Upper lobe of left lung (tissue), 6 donors: Measurements from ENCODE around the gene MPI. TPM values are rescaled to one million over a fixed set of nuclear protein-coding genes. Genes with fewer than 3 reads are reported as not detected.
A peak's percentile ranks its signal among the peaks of the same experiment; 100 is the strongest.

Experiments used
- ATAC-seq, 2 donors: fragments of 200-7000 bp; cut with Tn5 transposase; one replicate each; pipeline ENCODE4 v1.9.1; 2022; ENCODE audit warnings: mild to moderate bottlenecking in 2 of 2, moderate library complexity in 2 of 2; ENCODE audit not compliant: low FRiP score in 2 of 2
- DNase-seq, 2 donors: peaks; one replicate each; pipeline ENCODE4 v3.0.0-alpha.2; 2019 to 2020
- H3K27ac ChIP-seq, 4 donors: fragments of 200-600 bp; sonication (generic); one replicate each; pipeline ENCODE4 v1.5.1; 2016 to 2019
- H3K27me3 ChIP-seq, 4 donors: fragments of 200-600 bp; sonication (generic); one replicate each; pipeline ENCODE4 v1.5.1; 2017 to 2019
- H3K36me3 ChIP-seq, 4 donors: fragments of 200-600 bp; sonication (generic); one replicate each; pipeline ENCODE4 v1.5.1; 2016 to 2019
- H3K4me1 ChIP-seq, 4 donors: fragments of 200-600 bp; sonication (generic); one replicate each; pipeline ENCODE4 v1.5.1; 2018 to 2019
- H3K4me3 ChIP-seq, 4 donors: fragments of 200-600 bp; sonication (generic); one replicate each; pipeline ENCODE4 v1.5.1; 2017 to 2019; ENCODE audit warnings: mild to moderate bottlenecking in 2 of 4, moderate library complexity in 1 of 4
- H3K9me3 ChIP-seq, 4 donors: fragments of 200-600 bp; sonication (generic); one replicate each; pipeline ENCODE4 v1.5.1; 2018 to 2019
- CTCF ChIP-seq, 6 experiments: fragments of 450-650 bp in 4 of 6; fragments of 200-600 bp in 2 of 6; sonication (generic) in 2 of 6; IDR thresholded peaks; one replicate each; pipeline ENCODE4 v1.5.1; 2016 to 2019; ENCODE audit warnings: antibody characterized with exemption in 6 of 6
- EP300 ChIP-seq, 4 donors: sonication (generic); formaldehyde crosslinking; IDR thresholded peaks; one replicate each; pipeline ENCODE4 v1.5.1; 2017; ENCODE audit warnings: antibody characterized with exemption in 4 of 4, control low read depth in 2 of 4
- POLR2A ChIP-seq, 4 donors: fragments of 450-650 bp; IDR thresholded peaks; one replicate each; pipeline ENCODE4 v1.5.1; 2016 to 2017; ENCODE audit warnings: antibody characterized with exemption in 4 of 4, mild to moderate bottlenecking in 2 of 4
- POLR2AphosphoS5 ChIP-seq, 2 donors: sonication (generic); formaldehyde crosslinking; IDR thresholded peaks; one replicate each; pipeline ENCODE4 v1.5.1; 2017; ENCODE audit warnings: antibody characterized with exemption in 2 of 2
- WGBS, 2 donors: methylation state at CpG; one replicate each; pipeline ENCODE4 v1.1.5; 2017 to 2018; 5-methylcytosine and 5-hydroxymethylcytosine counted together
- total RNA-seq, 6 donors: library from RNA; depleted of rRNA in 4 of 6; stranded (reverse); fragments of >200 nt in 4 of 6; gene quantifications; one replicate each; pipeline versions ENCODE4 v1.1.0 to v1.2.1, GENCODE V29; 2016 to 2021
- donor health status: DM: no; HTN: no; CAD: no; lungs with moderate emphysema.
- donor health status: DM: no; HTN: yes; CAD: no; lungs with severe emphysema.

Gene MPI
- total RNA-seq, 6 donors from 2014 or later, result 21.0 to 40.6 (median 30.2) TPM

DNA sequence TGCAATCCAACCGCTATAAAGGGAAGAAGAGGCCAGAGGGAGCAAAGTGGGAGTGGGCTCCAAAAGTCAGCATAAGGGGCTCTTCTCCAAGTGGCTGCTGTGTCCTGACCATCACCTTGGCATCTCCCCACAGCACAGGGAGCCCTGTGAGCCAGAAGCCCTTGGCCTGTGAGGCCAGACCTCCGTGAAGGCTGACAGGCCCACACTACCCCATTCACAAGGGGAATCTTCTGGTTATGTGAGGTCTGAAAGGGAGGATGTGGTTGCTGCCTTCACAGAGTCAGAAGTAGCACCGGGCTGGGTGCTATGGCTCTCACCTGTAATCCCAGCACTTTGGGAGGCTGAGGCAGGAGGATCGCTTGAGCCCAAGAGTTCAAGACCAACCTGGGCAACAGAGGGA lies 44.3 kb upstream of the MPI start:
- H3K4me3 ChIP-seq, result no peak overlapping the region
- no peaks in the 10 kb centered on the region for H3K9me3 ChIP-seq
- H3K27me3 ChIP-seq, result no peaks in the 10 kb centered on the region
- peak overlapping the region in 3 of 4 donors; percentile 5 to 91 (median 30) for H3K27ac ChIP-seq
- peaks cover 18 to 57% (median 52%) of the 10 kb centered on the region in 4 donors for H3K36me3 ChIP-seq
- no peak for DNase-seq
- 67 to 80% methylated on average over 2 to 3 of the region's 4 CpGs for WGBS, 2 donors
- peaks cover 11 to 36% (median 20%) of the 10 kb centered on the region in 4 donors for H3K4me1 ChIP-seq
- no peak for TF ChIP-seq CTCF (IDR thresholded peaks at IDR 0.05)
- no peak for TF ChIP-seq EP300 (IDR thresholded peaks at IDR 0.05)
- no peak for TF ChIP-seq POLR2A (IDR thresholded peaks at IDR 0.05)
- TF ChIP-seq POLR2AphosphoS5 (IDR thresholded peaks at IDR 0.05), result no peak
- no peak for ATAC-seq

- ATAC-seq (no peak), DNase-seq (no peak)
- H3K4me3 ChIP-seq, result no peak overlapping the region
- H3K4me1 ChIP-seq, result peaks cover 6 to 20% (median 10%) of the 10 kb centered on the region in 4 donors
- H3K27ac ChIP-seq, result no peak overlapping the region
- H3K9me3 ChIP-seq, result no peaks in the 10 kb centered on the region
- TF ChIP-seq CTCF (IDR thresholded peaks at IDR 0.05), result no peak
- TF ChIP-seq POLR2A (IDR thresholded peaks at IDR 0.05), result no peak
- no peak for TF ChIP-seq POLR2AphosphoS5 (IDR thresholded peaks at IDR 0.05)
- no peak for TF ChIP-seq EP300 (IDR thresholded peaks at IDR 0.05)
- 79 to 94% methylated on average over 3 of the region's 3 CpGs for WGBS, 2 donors
- H3K36me3 ChIP-seq, result peaks cover 34 to 76% (median 70%) of the 10 kb centered on the region in 4 donors
- H3K27me3 ChIP-seq, result no peaks in the 10 kb centered on the region
Observed at GRCh38 chr15:74847432-74847831, 42.4 kb upstream of the MPI start.

DNA sequence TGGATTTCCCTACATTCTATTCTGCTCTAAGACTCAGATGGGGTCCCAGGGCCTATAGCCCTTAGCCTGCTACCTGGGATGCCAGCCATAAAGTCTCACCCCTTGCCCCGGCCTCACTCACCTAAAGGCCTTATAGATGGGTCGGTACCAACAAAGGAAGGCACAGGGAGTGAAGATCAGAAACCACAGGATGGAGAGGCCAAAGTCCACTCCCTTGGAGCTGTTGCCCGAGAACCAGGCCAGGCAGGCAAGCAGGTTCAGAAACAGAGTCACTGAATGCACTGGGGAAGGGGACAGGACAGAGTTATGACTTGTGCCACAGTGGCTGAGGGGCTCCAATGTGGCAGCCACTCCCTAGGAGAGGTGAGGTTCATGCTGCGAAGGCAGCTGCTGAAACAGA lies 39.4 kb upstream of the MPI start:
- ATAC-seq (no peak), DNase-seq (no peak)
- H3K4me3 ChIP-seq, result no peak overlapping the region
- 90 to 96% methylated on average over 4 of the region's 4 CpGs for WGBS, 2 donors
- peaks cover 46 to 93% (median 83%) of the 10 kb centered on the region in 4 donors for H3K36me3 ChIP-seq
- no peaks in the 10 kb centered on the region for H3K4me1 ChIP-seq
- no peak for TF ChIP-seq POLR2AphosphoS5 (IDR thresholded peaks at IDR 0.05)
- TF ChIP-seq CTCF (IDR thresholded peaks at IDR 0.05), result no peak
- no peak for TF ChIP-seq POLR2A (IDR thresholded peaks at IDR 0.05)
- no peak for TF ChIP-seq EP300 (IDR thresholded peaks at IDR 0.05)
- no peak overlapping the region for H3K27ac ChIP-seq
- no peaks in the 10 kb centered on the region for H3K27me3 ChIP-seq
- no peaks in the 10 kb centered on the region for H3K9me3 ChIP-seq

GRCh38 chr15:74851960-74852359 lies 37.9 kb upstream of the MPI start:
- Histone ChIP-seq H3K4me1 (peaks cover under 1 to 4% (median 1%) of the 10 kb centered on the region in 4 donors), H3K9me3 (no peaks in the 10 kb centered on the region), H3K27ac (no peak overlapping the region), H3K36me3 (peaks cover 42 to 78% (median 74%) of the 10 kb centered on the region in 4 donors), H3K27me3 (no peaks in the 10 kb centered on the region), H3K4me3 (no peak overlapping the region)
- TF ChIP-seq POLR2A (IDR thresholded peaks at IDR 0.05), result no peak
- no peak for TF ChIP-seq POLR2AphosphoS5 (IDR thresholded peaks at IDR 0.05)
- TF ChIP-seq EP300 (IDR thresholded peaks at IDR 0.05), result no peak
- no peak for TF ChIP-seq CTCF (IDR thresholded peaks at IDR 0.05)
- 95% methylated on average over 7 of the region's 7 CpGs for WGBS, 2 donors
- ATAC-seq (no peak), DNase-seq (no peak)

DNA sequence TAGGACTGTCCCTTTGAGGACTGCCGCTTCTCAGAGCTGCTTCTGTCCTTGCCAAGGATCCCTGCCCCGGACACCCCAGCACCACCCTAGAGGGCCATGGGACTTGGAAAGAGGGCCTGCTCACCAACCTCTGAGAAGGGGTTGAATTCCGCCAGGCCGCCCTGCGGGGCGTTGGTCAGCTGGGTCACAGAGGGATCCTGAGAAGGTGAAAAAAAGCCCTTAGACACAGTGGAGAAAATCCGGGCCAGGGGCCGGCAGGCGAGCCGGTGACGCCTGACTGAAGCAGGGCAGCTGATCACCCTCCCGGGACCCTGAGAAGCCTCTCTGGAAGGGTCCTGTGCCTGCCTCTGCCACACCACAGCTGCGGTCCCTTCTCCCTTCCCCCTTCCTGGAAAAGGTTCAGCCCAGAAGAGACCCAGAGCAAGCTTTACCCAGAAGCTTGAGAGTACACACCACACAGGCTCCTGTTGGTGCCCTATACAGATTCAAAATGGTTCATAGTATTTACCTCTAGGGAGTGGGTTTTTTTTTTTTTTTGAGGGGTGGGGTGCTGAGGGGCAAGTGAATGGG lies 35.3 kb upstream of the MPI start:
- ATAC-seq, result no peak
- WGBS, 2 donors, result 94 to 98% methylated on average over 9 to 13 of the region's 13 CpGs
- TF ChIP-seq POLR2A (IDR thresholded peaks at IDR 0.05), result no peak
- Histone ChIP-seq H3K36me3 (peaks cover 30 to 61% (median 48%) of the 10 kb centered on the region in 4 donors), H3K27me3 (no peaks in the 10 kb centered on the region), H3K4me3 (no peak overlapping the region), H3K9me3 (no peaks in the 10 kb centered on the region), H3K4me1 (peaks cover 18 to 26% (median 23%) of the 10 kb centered on the region in 4 donors), H3K27ac (no peak overlapping the region)
- DNase-seq, result peak in 1 of 2 donors; percentile 66
